Right renal pelvis (tissue), 4 donors: ENCODE measurements around the gene PTGER1. TPM values are rescaled to one million over a fixed set of nuclear protein-coding genes. Genes with fewer than 3 reads are reported as not detected.

Experiments
- DNase-seq, 4 donors: peaks; one replicate each; pipeline ENCODE4 v3.0.0-alpha.2; 2013; ENCODE audit warnings: low read depth in 4 of 4, low spot score in 3 of 4, missing footprints in 1 of 4
- polyA plus RNA-seq, 4 donors: library from polyadenylated mRNA; unstranded; fragments of 120-200 nt; gene quantifications; one replicate each; pipeline ENCODE4 v1.2.1, GENCODE V29; 2013; ENCODE audit not compliant: insufficient read length in 4 of 4

PTGER1 gene
- polyA plus RNA-seq, 4 donors: 3.9 to 5.8 (median 4.8) TPM

GRCh38 chr19:14502334-14503092 is 27.4 kb upstream of the PTGER1 start:
- no peak for DNase-seq

DNA sequence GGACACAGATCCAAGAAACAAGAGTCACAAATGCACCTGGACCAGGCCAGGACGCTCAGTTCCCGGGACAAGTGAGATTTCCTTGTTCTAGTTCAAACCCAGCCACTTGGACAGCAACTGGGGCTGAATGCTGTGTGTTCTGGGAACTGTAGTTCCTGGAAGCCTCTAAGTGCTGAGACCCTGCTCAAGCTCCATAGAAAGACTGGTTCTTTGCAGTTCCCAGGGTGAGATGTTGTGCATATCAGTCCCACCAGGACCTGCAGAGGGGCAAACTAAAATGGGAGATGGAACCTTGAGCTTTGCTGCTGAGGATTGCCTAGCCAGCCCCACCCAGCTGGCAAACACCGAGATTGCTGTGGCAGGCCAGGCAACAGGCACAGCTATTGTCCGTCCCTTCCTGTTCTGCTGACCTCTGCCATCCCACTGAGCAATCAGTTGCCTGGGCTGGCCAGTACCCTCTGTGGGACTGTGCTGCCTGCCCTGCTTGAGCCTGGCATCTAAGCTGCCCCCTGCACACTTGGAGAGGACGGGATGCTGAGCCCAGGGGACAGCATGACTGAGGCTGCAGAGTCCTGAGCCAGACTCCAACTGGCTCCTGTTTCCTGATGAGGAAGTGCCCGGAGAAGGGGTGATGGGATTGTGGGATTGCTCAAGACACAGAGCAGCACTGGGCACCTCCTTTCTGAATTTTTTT is 22.2 kb upstream of the PTGER1 start:
- DNase-seq: no peak

- DNase-seq: no peak
Measured at GRCh38 chr19:14496834-14497227, 21.7 kb upstream of the PTGER1 start.

- DNase-seq: peak; percentile 95 to 98 (median 96)
Measured at GRCh38 chr19:14496029-14496833, 21.1 kb upstream of the PTGER1 start, which contains the start of gene GIPC1. Gene GIPC1 (minus strand): TSS chr19:14496127. CDS start chr19:14482976, 13,151 bp downstream.

DNA sequence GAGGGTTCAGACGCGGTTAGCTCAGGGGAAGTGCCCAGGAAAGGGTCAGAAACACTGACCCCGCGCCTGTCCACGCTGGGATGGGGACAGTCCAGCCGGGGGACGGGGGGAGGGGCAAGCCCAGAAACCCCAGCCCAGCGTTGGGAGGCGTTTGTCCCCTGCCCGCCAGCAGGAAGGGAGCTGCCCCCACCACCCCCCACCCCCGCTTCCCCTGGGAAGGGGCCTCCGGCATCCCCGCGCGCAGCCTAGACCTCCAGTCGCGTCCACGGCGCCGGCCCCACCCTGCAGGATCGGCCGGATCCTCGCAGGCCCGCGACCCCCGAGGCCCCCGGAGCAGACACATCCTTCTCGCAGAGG is 20.5 kb upstream of the PTGER1 start:
- no peak for DNase-seq

DNA sequence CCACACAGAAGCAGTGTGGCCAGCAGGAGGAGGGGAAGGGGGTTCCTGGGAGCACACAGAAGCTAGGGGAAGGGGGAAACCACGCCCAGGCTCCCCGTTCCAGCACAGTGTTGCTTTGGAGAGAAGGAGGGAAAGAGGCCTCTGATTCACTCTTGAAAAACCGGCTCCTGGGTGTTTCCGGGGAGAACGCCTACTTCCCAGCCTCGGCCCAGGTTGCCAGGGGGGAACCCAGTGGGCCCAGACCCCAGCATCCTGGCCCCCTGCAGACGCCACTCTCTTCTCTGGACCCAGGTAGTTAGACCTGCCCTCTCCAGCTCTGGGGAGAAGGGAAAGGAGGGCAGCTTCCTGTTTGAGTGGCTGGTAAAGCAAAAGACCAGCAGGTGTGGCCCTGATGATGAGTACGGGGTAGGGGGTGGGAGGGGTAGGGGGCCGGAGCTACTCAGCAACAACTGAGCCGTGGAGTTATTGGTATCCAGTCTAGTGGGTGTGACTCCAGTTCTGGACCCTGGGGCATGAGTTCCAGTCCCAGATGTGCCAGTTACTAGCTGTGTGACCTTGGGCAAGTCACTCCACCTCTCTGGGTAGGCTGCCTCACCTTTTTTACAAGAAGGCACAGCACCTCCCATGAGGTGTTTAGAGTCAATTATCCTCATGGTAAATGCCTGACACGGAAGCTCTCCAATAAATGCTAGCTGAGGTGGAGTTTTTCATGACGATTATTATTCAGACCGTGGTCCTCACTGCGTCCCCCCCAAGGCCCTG is 19.9 kb upstream of the PTGER1 start:
- DNase-seq: no peak

DNA sequence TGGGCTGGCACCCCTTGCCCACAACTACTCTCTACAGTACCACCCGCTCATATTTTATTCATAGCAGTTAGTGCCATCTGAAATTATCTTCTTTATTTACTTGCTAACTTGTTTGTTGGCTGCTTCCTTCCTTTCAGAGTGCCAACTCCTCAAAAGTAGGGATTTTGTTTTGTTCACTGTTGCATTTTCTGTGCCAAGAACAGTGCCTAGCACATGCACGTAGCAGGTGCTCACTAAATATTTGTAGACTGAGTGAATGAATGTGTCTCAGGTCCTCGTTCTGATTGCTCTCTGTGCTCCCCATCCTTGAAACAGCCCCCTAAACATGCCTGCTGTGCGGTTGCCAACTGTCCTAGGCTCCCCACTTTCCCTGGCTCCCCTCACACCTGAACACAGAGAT is 19.3 kb upstream of the PTGER1 start:
- no peak for DNase-seq

- no peak for DNase-seq
Measured at GRCh38 chr19:14492756-14493337, 17.7 kb upstream of the PTGER1 start.

GRCh38 chr19:14487370-14488125 is 12.4 kb upstream of the PTGER1 start:
- DNase-seq: no peak

DNA sequence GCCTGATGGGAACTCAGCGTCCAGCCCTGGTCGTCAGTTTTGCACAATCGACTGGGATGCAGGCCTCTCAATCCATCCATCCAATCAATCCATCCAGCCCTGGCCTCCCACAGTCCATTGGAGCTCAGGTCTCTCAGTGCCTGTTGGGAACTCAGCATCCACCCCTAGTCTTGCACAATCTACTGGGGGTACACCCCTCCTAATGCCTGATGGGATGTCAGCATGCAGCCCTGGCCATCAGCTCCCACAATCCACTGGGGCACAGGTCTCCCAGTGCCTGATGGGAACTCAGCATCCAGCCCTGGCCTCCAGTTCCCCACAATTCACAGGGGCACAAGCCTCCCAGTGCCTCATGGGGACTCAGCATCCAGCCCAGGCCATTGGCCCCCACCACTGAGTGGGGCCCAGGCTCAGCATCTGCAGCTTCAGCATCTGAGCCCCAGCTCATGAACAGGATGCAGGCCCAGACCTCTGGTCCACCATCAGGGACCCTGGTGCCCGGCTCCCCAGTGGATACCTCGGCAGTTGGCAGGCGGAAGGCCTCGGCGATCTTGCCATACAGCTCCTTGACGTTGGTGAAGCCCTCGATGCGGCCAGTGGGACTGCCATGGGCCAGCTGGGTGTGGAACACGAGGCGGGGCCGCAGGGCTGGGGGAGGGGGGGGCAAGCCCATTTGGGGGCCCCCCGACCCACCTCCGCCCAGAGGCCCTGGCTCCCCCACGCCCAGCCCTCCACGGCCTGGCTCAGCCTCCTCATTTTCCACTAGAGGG is 7.2 kb upstream of the PTGER1 start:
- DNase-seq: no peak

GRCh38 chr19:14480700-14481079 is 5.5 kb upstream of the PTGER1 start:
- DNase-seq: no peak

DNA sequence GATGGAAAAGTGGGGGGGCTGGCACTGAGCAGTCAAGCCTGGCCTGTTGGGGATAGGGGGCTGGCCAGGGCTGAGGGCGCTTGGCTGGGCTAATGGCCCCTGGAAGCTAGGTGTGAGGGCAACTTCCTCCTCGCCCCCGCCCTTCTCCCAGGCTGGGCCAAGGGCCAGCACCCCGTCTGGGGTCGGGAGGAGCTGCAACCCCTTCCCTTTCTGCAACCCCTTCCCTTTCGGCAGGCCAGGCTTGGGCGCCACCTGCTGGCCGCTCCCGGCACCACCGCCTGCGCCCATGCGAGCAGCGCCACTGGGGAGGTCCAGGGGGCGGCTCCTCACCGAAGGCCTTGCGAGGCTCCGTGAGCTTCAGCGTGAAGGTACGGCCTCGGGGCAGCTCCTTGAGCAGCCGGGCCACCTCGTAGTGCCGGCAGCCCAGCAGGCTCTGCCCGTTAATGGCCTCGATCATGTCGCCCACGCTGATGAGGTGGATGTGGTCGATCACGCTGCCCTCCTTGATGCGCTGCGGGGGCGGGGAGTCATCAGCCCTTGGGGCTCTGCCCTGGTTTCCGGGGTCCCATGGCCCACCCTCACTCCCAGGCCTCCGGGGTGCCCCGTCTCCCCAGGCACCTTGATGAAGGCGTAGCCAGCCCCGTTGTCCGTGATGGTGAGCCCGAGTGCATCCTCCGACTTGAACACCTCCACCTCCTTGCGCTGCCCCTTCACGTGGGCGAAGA is 5.0 kb upstream of the PTGER1 start:
- DNase-seq: no peak

DNA sequence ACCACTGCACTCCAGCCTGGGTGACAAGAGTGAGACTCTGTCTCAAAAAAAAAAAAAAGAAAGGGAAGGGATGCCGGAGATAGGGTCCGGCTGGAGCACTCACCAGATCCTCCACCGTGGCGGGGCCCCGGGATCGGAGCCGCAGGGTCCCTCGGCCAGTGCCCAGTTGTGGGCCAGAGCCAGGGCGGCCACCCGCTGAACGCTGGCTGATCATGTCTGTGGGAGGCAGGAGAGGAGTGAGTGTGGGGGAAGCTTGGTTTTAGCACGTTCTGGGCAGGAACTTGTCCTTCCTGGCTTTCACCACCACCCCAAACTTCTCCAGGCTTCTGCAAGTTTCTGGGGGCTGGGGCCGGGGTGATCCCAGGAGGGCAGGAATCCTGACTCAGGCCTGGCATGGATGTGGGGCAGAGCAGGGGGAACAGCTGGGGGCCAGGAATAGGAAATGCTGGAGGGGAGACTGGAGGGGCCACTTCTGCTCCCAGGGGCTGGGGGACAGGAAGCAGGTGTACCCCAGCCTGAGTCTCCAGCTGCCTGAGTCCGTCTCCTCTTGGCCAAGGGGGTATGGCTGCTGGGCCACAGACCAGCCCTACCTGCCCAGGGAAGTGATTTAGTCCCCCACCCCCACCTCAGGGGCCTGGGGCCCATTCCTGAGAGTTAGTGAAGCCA is 4.3 kb upstream of the PTGER1 start:
- no peak for DNase-seq

DNA sequence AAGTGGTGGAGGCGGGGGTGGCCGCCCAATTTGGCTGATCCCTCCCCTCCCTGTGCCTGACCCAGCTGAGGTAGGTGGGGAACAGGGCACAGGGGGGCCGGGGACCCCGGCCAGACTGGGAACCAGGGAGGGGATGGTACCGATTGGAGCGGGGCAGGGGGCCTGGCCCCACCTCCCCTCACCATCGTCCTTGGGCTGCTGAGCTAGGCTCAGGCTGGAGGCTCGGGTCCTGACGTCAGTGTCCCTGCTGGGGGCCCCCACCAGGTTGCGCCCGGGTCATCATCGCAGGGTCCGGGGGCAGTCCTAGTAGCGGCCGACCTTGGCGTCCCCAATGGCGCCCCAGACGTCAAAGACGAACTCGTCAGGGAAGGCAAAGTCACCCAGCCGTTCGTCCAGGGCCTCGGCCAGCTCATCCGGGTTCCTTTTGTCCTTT is 3.0 kb upstream of the PTGER1 start:
- DNase-seq: no peak

GRCh38 chr19:14477418-14478112 is 2.4 kb upstream of the PTGER1 start:
- peak in 2 of 4 donors; percentile 68 to 71 for DNase-seq

DNA sequence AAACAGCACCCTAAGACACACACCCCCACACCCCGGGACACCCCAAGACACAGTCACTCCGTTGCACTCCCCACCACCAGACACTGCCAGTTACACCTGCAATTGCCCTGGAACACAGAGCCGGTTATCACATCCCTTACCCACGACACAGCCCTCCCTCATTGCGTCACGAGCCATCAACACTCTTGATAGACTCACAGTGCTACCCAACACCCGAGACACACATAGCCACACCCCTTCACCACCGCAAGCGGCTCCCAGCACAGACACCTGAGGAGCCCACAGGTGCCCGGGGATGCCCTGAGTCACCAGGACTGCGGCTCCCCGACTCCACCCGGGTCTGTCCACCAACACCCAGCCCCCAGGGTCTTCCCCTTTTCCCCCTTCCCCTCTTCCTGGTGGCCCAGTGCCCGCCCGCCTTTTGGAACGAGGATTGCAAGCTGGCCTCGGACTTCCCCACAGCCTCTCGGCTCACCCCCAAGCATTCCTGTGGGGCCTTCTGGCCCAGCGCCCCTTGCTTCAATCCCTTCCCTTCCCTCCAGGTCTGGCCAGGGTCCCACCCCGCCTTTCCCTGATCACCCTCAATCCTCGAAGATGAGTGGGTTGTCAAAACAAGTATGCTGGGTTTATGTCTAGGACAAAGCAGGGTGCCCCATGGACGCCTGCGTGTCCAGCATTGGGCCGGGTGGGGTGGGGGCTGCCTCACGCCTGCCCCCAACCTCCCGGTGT is 1.7 kb upstream of the PTGER1 start:
- no peak for DNase-seq
